Measurements from ENCODE around the gene LMBR1L.

LMBR1L gene

GRCh38 chr12:49109641-49110463, 795 bp downstream of the LMBR1L start:
- no peak for DNase-seq

DNA sequence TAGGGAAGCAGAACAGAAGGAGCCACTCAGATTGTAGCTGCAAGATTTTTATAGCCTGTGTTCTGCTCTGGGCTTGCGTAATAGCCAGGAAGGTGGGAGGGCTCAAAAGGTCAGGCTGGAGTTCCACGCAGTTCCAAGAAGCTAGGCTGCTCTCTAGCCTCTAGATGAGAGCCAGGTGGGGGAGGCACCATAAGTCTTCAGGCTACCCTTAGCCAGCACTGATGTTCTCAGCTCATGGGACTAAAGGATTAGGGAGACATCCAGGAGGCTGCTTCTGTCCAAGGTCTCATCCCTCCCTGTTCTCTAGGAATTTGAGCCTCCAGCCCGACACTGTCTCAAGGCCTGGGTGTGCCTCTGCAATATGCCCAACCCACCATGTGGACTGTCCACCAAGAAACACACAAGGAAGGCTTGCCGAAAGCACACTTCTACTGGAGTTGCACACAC, 1.7 kb downstream of the LMBR1L start:
- no peak for DNase-seq

DNA sequence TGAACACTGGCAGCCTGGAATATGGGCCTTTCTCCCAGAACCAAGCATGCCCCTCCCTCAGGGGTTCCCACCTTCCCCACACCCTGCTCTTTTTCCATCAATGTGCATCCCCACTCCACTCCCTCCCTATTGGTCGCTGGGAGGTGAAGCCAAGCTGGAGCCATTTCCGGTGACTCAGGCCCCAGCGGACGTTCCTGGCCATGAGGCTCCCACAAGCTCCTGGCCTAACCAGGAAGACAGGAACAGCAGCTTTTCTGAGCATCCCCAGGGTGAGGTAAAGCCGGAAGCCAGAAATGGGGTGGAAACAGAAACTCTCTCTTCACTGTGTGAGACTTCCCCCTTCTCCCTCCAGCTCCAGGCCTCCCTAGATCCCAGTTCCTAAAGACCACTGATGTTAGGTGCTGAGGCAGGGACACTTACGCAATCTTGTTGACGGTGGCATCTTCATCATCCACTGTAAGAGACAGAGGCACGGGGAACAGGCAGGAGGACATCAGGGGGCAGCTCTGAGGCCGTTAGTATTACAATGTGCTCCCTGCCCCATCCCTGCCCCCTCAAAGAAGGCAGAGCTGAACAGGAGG, 5.1 kb downstream of the LMBR1L start:
- no peak for DNase-seq

GRCh38 chr12:49104822-49105221, 5.8 kb downstream of the LMBR1L start:
- DNase-seq: no peak

- no peak for DNase-seq
Measured at GRCh38 chr12:49100380-49100779, 10.3 kb downstream of the LMBR1L start.

GRCh38 chr12:49098703-49099102, 11.9 kb downstream of the LMBR1L start:
- no peak for DNase-seq

GRCh38 chr12:49098035-49098451, 12.6 kb downstream of the LMBR1L start:
- no peak for DNase-seq

GRCh38 chr12:49097381-49097780, 13.3 kb downstream of the LMBR1L start:
- no peak for DNase-seq

GRCh38 chr12:49094975-49095365, 15.7 kb downstream of the LMBR1L start:
- no peak for DNase-seq

- DNase-seq: no peak
Measured at GRCh38 chr12:49094160-49094974, 16.3 kb downstream of the LMBR1L start, which contains the start of gene DHH. Gene DHH, minus strand, starts transcription at chr12:49094801. Its CDS starts 289 bp downstream, at chr12:49094512.

DNA sequence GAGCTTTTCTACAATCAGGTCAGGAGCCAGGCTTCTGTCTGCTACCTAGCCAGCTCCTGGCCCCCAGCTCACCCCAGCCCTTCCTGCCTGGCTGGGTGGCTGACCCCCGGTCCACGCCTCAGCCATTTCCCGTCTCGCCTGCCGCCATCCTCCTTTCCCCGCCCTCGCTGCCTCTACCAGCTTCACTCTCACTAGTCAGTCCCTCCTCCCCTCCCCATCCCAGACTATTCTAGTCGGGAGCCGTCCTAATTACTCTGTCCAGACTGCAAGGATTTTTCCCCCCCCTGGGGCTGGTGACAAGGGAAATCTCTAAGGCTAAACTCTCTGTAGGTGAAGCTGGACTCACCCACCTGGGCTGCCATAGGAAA, 16.9 kb downstream of the LMBR1L start:
- DNase-seq: no peak

DNA sequence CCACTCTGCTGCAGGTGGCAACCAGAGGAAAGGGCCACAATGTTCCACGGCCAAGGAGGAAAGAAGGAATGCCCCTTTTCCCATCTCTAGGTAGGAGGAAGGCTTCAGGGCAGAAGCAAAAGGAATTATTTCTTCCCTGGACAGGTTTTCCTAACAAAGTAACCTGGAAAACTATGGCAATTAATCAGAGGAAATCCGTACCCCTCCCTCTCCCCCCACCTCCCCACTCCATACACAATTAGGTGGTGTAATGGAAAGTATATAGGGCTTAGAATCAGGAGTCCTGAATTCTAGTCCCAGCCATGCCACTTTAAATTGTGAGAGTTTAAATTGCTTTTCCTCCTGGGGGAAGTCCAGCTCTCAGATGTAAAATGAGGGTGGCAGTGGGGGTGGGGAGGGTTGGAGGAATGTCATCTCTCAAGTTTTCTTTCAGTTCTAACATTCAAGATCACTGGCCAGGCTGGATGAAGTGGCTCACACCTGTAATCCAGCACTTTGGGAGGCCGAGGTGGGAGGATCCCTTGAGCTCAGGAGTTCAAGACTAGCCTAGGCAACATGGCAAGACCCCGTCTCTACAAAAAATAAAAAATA, 17.7 kb downstream of the LMBR1L start:
- DNase-seq: no peak

DNA sequence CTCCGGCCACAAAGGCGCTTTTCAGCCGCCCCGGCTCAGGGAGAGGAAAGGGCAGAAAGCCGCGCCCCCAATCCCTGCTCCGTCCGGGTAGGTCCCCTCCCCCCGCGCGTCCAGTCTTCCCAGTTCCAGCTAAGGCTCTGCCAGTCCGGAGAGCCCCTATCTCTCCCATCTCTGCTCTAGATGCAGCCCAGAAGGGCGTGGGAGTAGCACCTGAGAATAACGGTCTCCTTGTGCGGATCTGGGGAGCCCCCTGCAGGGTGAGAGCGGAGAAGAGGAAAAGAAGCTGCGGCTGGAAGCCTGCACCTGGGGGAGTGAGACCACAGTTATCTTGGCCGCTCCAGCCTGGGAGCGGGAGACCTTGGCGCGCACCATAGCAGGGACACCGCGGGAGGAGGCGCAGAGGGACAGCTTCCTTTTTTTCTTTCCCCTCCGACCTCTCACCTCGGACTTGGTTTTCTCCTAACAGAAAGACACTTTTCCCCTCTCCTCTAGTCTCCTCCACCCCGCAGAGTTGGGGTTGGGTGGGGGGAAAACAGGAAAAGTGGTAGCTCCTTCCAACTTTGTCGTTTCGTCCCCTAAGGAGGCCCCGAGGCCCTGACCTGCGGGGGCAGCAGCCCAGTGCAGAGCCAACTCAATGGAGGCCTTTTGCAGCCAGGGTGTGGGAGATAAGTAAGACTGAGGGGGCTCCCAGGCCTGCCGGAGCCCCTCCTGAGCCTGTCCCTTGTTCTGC, 18.4 kb downstream of the LMBR1L start:
- no peak for DNase-seq

- DNase-seq: no peak
Measured at GRCh38 chr12:49091836-49092085, 18.9 kb downstream of the LMBR1L start.

- no peak for DNase-seq
Measured at GRCh38 chr12:49091056-49091835, 19.4 kb downstream of the LMBR1L start.

GRCh38 chr12:49089821-49090773, 20.6 kb downstream of the LMBR1L start:
- DNase-seq: no peak

GRCh38 chr12:49088932-49089330, 21.7 kb downstream of the LMBR1L start:
- no peak for DNase-seq

DNA sequence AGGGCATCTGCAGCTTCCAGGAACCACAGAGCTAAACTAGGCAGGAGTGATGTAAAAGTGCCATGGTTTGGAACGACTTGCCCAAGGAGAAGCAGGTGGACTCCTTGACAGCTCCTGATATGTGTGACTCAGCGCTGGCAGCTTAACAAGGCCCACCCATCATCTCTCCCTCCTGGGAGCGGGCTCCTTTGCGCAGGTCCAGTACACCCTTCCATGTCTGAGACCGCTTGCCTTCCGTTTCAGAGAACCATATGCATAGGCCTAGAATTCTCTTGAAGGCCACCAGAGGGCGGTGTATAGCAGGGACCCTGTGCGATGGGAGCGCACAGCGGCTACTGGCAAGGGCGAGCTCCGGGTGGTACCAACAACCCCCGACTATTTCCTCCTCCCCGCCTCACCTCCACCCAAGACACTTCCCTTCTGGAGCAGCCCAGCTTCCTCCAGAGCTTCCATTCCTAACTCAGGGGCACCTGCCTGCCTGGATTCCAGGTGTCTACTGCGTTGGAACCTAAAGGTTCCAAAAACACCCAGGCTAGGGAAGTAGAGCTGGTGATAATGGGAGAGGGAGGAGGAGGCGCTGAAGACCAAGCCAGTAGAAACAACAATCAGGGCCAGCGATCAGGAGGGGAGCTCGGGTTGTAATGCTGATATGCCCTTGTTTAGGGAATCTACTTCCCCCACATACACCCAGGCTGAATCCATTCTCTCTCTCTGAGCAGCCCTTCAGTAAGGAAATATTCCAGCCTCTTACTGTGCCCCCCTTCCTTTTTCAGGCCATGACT, 22.3 kb downstream of the LMBR1L start:
- peak; percentile 84 for DNase-seq

GRCh38 chr12:49086116-49086515, 24.5 kb downstream of the LMBR1L start:
- no peak for DNase-seq

GRCh38 chr12:49084438-49084837, 26.2 kb downstream of the LMBR1L start:
- DNase-seq: no peak
